PC-9 (cell line): ENCODE results near the gene LMX1A. TPM values are rescaled to one million over a fixed set of nuclear protein-coding genes. Genes with fewer than 3 reads are reported as not detected.

Experiments used
- BruUV-seq: library from RNA; stranded (reverse); fragments of 400-500 nt; replicated peaks from 2 replicates; lab custom pipeline; 2021; lab: Mats Ljungman, UMichigan
- CTCF ChIA-PET: fragments of 300-600 bp; sonication (Branson Sonifier 250); formaldehyde crosslinking; loops from one replicate; lab custom pipeline; 2022; ENCODE audit warnings: antibody characterized with exemption; lab: Charles Lee
- POLR2A ChIA-PET: fragments of 300-600 bp; sonication (Branson Sonifier 250); formaldehyde crosslinking; loops from one replicate; lab custom pipeline; 2022; ENCODE audit warnings: antibody characterized with exemption; ENCODE audit not compliant: unreplicated experiment; lab: Charles Lee
- DNase-seq, 2 experiments: peaks; one replicate each; pipeline versions ENCODE4 v3.0.0 to v3.0.0-alpha.2; 2015 to 2022; ENCODE audit warnings: mixed read lengths in 1 of 2
- H2AFZ ChIP-seq: fragments of 200-600 bp; sonication (generic); 2 replicates; pipeline ENCODE4 v1.8.1; 2017; ENCODE audit warnings: antibody characterized with exemption
- H3F3A ChIP-seq: fragments of 200-600 bp; sonication (generic); 2 replicates; pipeline ENCODE4 v1.8.1; 2017; ENCODE audit warnings: antibody characterized with exemption, mild to moderate bottlenecking, low read depth; ENCODE audit not compliant: insufficient read depth
- H3K27ac ChIP-seq: fragments of 200-600 bp; sonication (generic); 2 replicates; pipeline ENCODE4 v1.6.1; 2016; ENCODE audit warnings: mixed run types
- H3K27me3 ChIP-seq: fragments of 200-600 bp; sonication (generic); 2 replicates; pipeline ENCODE4 v1.6.1; 2016; ENCODE audit warnings: low read depth, mixed run types; ENCODE audit not compliant: insufficient read depth
- H3K36me3 ChIP-seq: fragments of 200-600 bp; sonication (generic); 2 replicates; pipeline ENCODE4 v1.6.1; 2016; ENCODE audit warnings: low read depth, mixed run types
- H3K4me1 ChIP-seq: fragments of 200-600 bp; sonication (generic); replicated peaks from 2 replicates; pipeline ENCODE4 v1.6.1; 2016; ENCODE audit warnings: mixed run types; ENCODE audit not compliant: insufficient read depth
- H3K4me2 ChIP-seq: fragments of 200-600 bp; sonication (generic); 2 replicates; pipeline ENCODE4 v1.6.1; 2017; ENCODE audit warnings: mixed run types
- H3K4me3 ChIP-seq: fragments of 200-600 bp; sonication (generic); 2 replicates; pipeline ENCODE4 v1.6.1; 2016; ENCODE audit warnings: mixed run types
- H3K79me2 ChIP-seq: fragments of 200-600 bp; sonication (generic); 2 replicates; pipeline ENCODE4 v1.6.1; 2017; ENCODE audit warnings: low read depth, mixed run types
- H3K9me2 ChIP-seq: fragments of 200-600 bp; sonication (generic); 2 replicates; pipeline ENCODE4 v1.8.1; 2017; ENCODE audit warnings: mild to moderate bottlenecking; ENCODE audit not compliant: insufficient read depth
- H3K9me3 ChIP-seq: fragments of 200-600 bp; sonication (generic); 2 replicates; pipeline ENCODE4 v1.8.1; 2016; ENCODE audit warnings: low read depth; ENCODE audit not compliant: insufficient read depth
- H4K20me1 ChIP-seq: fragments of 200-600 bp; sonication (generic); 2 replicates; pipeline ENCODE4 v1.8.1; 2017; ENCODE audit not compliant: insufficient read depth
- EZH2 ChIP-seq: fragments of 200-600 bp; sonication (generic); IDR thresholded peaks from 2 replicates; pipeline ENCODE4 v1.8.0; 2017; ENCODE audit warnings: antibody characterized with exemption, low read depth
- intact Hi-C: fragments of 100-400 bp; cut with micrococcal nuclease; formaldehyde crosslinking; loops from one replicate; pipeline ENCODE4 v1.10.0; 2022; ENCODE audit not compliant: unreplicated experiment
- total RNA-seq: library from RNA; stranded (reverse); gene quantifications from 2 replicates; pipeline ENCODE4 v1.2.3, GENCODE V29; 2021
- TF ChIP-seq, protein P1 (sequence below): fragments of 200-600 bp; sonication (generic); conservative IDR thresholded peaks from 2 replicates; pipeline ENCODE4 v1.6.1; 2017; ENCODE audit warnings: mixed run types, antibody characterized with exemption, mild to moderate bottlenecking, moderate library complexity

The LMX1A gene
- total RNA-seq, 1 experiment from 2014 or later = not detected

DNA sequence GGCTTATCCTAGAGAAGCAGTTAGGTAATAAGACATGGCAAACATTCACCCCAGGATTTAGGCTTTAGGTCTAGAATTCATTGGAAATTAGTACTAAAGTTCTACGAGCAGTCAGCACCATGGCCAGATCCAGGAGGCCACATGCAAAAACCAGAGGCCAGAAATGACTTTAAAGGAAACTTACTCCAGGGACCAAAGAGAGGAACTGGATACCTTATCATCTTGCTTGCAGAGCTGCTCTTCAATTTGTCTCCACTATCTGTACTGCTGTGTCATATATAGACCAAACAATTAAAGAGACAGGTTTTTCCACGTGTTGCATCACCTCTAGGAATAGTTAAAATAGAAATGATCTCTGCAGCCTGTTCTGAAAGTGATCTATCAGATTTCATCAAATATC, 127.8 kb downstream of the LMX1A start:
- no peak for DNase-seq
- H3K27ac ChIP-seq = no peak overlapping the region
- intact Hi-C loops = no loop called here

GRCh38 chr1:165228111-165228655, 128.3 kb downstream of the LMX1A start:
- intact Hi-C loops = no loop called here
- no TSS peak for BruUV-seq

More for the DNA sequence above, 127.8 kb downstream of the LMX1A start:
- BruUV-seq = no TSS peak
- no peaks in the 10 kb centered on the region for H3K9me2 ChIP-seq
- H3F3A ChIP-seq = no peaks in the 10 kb centered on the region
- TF ChIP-seq EZH2 = no peak
- TF ChIP-seq, protein P1, sequence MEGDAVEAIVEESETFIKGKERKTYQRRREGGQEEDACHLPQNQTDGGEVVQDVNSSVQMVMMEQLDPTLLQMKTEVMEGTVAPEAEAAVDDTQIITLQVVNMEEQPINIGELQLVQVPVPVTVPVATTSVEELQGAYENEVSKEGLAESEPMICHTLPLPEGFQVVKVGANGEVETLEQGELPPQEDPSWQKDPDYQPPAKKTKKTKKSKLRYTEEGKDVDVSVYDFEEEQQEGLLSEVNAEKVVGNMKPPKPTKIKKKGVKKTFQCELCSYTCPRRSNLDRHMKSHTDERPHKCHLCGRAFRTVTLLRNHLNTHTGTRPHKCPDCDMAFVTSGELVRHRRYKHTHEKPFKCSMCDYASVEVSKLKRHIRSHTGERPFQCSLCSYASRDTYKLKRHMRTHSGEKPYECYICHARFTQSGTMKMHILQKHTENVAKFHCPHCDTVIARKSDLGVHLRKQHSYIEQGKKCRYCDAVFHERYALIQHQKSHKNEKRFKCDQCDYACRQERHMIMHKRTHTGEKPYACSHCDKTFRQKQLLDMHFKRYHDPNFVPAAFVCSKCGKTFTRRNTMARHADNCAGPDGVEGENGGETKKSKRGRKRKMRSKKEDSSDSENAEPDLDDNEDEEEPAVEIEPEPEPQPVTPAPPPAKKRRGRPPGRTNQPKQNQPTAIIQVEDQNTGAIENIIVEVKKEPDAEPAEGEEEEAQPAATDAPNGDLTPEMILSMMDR = no peak
- ChIA-PET POLR2A (no interaction called here), CTCF (no interaction called here)
- H4K20me1 ChIP-seq = no peaks in the 10 kb centered on the region
- no peaks in the 10 kb centered on the region for H3K27me3 ChIP-seq
- H3K36me3 ChIP-seq = no peaks in the 10 kb centered on the region
- H3K9me3 ChIP-seq = no peaks in the 10 kb centered on the region
- H2AFZ ChIP-seq = no peak overlapping the region
- no peaks in the 10 kb centered on the region for H3K79me2 ChIP-seq
- peaks cover 16% of the 10 kb centered on the region for H3K4me1 ChIP-seq
- H3K4me2 ChIP-seq = no peak overlapping the region
- no peak overlapping the region for H3K4me3 ChIP-seq

GRCh38 chr1:165226326-165226725, 130.2 kb downstream of the LMX1A start:
- CTCF ChIA-PET = interaction anchor here (0.6 kb wide), 1 partner anchor 1159 kb away, joined by 3 read pairs; no protein-coding TSS in a partner anchor

More at GRCh38 chr1:165228111-165228655, 128.3 kb downstream of the LMX1A start:
- Histone ChIP-seq H3K4me2 (no peak overlapping the region), H3K79me2 (no peaks in the 10 kb centered on the region), H2AFZ (no peak overlapping the region), H3K4me3 (no peak overlapping the region), H3K9me3 (no peaks in the 10 kb centered on the region), H3F3A (no peaks in the 10 kb centered on the region), H4K20me1 (no peaks in the 10 kb centered on the region), H3K9me2 (no peaks in the 10 kb centered on the region), H3K36me3 (no peaks in the 10 kb centered on the region), H3K27me3 (no peaks in the 10 kb centered on the region), H3K4me1 (peaks cover 11% of the 10 kb centered on the region; the same call in 1 of the 2 replicates), H3K27ac (no peak overlapping the region)
- CTCF ChIA-PET = no interaction called here
- POLR2A ChIA-PET = interaction anchor here (0.6 kb wide), 1 partner anchor 40 kb away, joined by 6 read pairs; no protein-coding TSS in a partner anchor
- no peak for TF ChIP-seq EZH2
- TF ChIP-seq, protein P1 = no peak
- DNase-seq = no peak

More at GRCh38 chr1:165226326-165226725, 130.2 kb downstream of the LMX1A start:
- Histone ChIP-seq H3K27me3 (no peaks in the 10 kb centered on the region), H4K20me1 (no peaks in the 10 kb centered on the region), H3K4me1 (peaks cover 10% of the 10 kb centered on the region; the same call in 1 of the 2 replicates), H3F3A (no peaks in the 10 kb centered on the region), H3K9me2 (no peaks in the 10 kb centered on the region), H3K4me3 (no peak overlapping the region), H3K79me2 (no peaks in the 10 kb centered on the region), H3K9me3 (no peaks in the 10 kb centered on the region), H3K27ac (no peak overlapping the region), H3K36me3 (no peaks in the 10 kb centered on the region), H3K4me2 (no peak overlapping the region), H2AFZ (no peak overlapping the region)
- no TSS peak for BruUV-seq
- intact Hi-C loops = no loop called here
- no peak for DNase-seq
- POLR2A ChIA-PET = no interaction called here
- no peak for TF ChIP-seq EZH2
- TF ChIP-seq, protein P1 = no peak
